Lower leg skin (tissue), 4 donors: ENCODE results near the gene MYO3B. TPM values are rescaled to one million over a fixed set of nuclear protein-coding genes. Genes with fewer than 3 reads are reported as not detected.

Source experiments
- DNase-seq, 2 donors: peaks; one replicate each; pipeline ENCODE4 v3.0.0-alpha.2; 2019; ENCODE audit warnings: low spot score in 2 of 2
- H3K4me3 ChIP-seq: fragments of 200-600 bp; sonication (generic); 2 replicates; pipeline ENCODE4 v1.5.1; 2017; ENCODE audit warnings: mild to moderate bottlenecking, low read depth; ENCODE audit not compliant: poor library complexity, severe bottlenecking
- POLR2A ChIP-seq, 2 donors: fragments of 450-650 bp; IDR thresholded peaks; one replicate each; pipeline ENCODE4 v1.6.1; 2016 to 2017; ENCODE audit warnings: antibody characterized with exemption in 2 of 2, mild to moderate bottlenecking in 1 of 2, moderate library complexity in 1 of 2
- WGBS, 2 donors: methylation state at CpG; one replicate each; pipeline ENCODE4 v1.1.5; 2018; 5-methylcytosine and 5-hydroxymethylcytosine counted together
- intact Hi-C: fragments of 100-400 bp; cut with DNase I; formaldehyde crosslinking; loops from one replicate; pipeline ENCODE4 v1.15.0; 2023; ENCODE audit warnings: low total_unique reads
- total RNA-seq, 4 donors: library from RNA; depleted of rRNA; stranded (reverse); fragments of >200 nt; gene quantifications; one replicate each; pipeline ENCODE4 v1.1.0, GENCODE V29; 2016
- TF ChIP-seq, protein P1 (sequence below), 3 donors: fragments of 450-650 bp; IDR thresholded peaks; one replicate each; pipeline ENCODE4 v1.5.1; 2016; ENCODE audit warnings: antibody characterized with exemption in 3 of 3, mild to moderate bottlenecking in 3 of 3, moderate library complexity in 2 of 3

MYO3B gene
- total RNA-seq, 4 donors from 2014 or later = 0.17 to 0.81 (median 0.66) TPM

DNA sequence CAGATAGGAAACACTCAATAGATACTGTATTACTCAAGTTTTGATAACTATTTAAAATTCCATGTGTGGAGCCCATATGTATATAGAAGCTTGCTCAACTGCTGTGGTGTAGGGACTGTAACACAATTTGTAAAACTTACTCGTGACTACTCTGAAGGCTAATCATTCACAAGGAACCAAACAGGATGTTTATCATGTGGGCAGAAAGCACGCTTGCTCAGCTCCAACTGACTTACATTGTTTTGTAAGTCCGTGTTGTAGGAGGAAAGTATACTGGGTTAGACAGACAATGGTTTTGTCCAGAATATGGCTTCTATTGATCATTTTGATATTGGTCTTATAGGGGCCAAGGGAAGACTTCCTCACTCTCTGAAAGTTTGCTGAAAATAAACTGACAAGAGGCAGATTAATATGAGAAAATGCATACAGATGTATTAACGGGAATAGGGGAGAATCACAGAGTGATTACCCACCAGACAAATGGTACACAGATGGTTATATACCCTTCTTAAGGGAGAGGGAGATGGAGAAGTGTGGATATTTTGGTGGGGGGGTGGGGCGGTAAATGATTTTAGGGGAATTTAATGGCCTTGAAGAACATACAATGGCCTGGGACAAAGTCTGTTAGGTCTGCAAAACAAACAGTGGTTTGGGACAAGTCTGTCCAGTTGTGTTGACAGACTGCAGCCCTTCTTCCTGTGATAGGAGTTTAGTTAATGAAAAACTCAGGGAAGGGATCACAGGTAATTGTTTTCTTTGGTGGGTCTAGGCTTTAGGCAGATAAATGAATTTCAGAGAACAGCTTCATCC is 277.9 kb downstream of the MYO3B start:
- intact Hi-C loops = no loop called here
- no peak for DNase-seq
- TF ChIP-seq, protein P1, sequence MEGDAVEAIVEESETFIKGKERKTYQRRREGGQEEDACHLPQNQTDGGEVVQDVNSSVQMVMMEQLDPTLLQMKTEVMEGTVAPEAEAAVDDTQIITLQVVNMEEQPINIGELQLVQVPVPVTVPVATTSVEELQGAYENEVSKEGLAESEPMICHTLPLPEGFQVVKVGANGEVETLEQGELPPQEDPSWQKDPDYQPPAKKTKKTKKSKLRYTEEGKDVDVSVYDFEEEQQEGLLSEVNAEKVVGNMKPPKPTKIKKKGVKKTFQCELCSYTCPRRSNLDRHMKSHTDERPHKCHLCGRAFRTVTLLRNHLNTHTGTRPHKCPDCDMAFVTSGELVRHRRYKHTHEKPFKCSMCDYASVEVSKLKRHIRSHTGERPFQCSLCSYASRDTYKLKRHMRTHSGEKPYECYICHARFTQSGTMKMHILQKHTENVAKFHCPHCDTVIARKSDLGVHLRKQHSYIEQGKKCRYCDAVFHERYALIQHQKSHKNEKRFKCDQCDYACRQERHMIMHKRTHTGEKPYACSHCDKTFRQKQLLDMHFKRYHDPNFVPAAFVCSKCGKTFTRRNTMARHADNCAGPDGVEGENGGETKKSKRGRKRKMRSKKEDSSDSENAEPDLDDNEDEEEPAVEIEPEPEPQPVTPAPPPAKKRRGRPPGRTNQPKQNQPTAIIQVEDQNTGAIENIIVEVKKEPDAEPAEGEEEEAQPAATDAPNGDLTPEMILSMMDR (IDR thresholded peaks at IDR 0.05) = no peak
- TF ChIP-seq POLR2A (IDR thresholded peaks at IDR 0.05) = no peak
- WGBS, 2 donors = 69 to 73% methylated on average over 5 of the region's 5 CpGs
- no peak overlapping the region for H3K4me3 ChIP-seq

DNA sequence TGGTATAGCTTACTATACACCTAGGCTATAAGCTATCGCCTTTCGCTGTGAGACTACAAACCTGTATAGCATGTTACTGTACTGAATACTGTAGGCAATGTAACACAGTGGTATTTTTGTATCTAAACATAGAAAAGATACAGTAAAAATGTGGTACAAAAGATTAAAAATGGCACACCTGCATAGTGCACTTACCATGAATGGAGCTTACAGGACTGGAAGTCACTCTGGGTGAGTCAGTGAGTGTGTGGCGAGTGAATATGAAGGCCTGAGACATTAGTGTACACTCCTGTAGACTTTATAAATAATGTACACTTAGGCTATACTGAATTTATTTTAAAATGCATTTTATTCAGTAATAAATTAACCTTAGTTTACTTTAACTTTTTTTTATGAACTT is 279.0 kb downstream of the MYO3B start:
- H3K4me3 ChIP-seq = no peak overlapping the region
- WGBS, 2 donors = 95 to 98% methylated on average over 3 of the region's 3 CpGs
- intact Hi-C loops = no loop called here
- TF ChIP-seq POLR2A (IDR thresholded peaks at IDR 0.05) = no peak
- TF ChIP-seq, protein P1 (IDR thresholded peaks at IDR 0.05) = no peak
- no peak for DNase-seq

DNA sequence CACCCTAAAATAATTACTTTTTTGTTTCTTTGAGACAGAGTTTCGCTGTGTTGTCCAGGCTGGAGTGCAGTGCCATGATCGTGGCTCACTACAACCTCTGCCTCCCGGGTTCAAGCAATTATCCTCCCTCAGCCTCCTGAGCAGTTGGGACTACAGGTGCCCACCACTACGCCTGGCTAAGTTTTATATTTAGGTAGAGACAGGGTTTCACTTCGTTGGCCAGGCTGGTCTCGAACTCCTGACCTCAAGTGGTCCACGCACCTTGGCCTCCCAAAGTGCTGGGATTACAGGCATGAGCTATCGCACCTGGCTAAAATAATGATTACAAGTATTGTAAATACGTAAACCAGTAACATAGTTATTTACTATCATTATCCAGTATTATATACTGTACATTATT is 279.8 kb downstream of the MYO3B start:
- no peak for TF ChIP-seq POLR2A (IDR thresholded peaks at IDR 0.05)
- TF ChIP-seq, protein P1 (IDR thresholded peaks at IDR 0.05) = no peak
- no peak overlapping the region for H3K4me3 ChIP-seq
- 94 to 98% methylated on average over 9 of the region's 9 CpGs for WGBS, 2 donors
- intact Hi-C loops = no loop called here
- DNase-seq = no peak

DNA sequence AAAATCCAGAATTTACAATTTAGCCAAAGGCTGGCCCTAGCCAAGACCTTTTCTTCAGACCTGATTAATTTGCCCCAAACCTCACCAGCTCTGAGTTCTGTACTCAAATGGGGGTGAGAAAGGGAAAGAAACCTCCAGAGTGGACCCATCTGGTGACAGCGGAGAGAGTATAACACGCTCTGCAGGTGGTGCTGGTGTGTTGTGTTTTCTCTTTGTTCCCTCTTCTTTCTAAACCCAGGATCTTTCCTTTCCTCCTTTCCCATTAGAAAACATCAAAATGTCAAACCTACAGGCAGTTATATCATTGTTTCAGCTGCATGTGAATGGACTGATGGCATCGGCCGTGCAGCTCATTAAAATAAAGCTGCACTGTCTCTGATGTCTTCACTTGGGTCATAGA is 283.9 kb downstream of the MYO3B start:
- no peak for DNase-seq

DNA sequence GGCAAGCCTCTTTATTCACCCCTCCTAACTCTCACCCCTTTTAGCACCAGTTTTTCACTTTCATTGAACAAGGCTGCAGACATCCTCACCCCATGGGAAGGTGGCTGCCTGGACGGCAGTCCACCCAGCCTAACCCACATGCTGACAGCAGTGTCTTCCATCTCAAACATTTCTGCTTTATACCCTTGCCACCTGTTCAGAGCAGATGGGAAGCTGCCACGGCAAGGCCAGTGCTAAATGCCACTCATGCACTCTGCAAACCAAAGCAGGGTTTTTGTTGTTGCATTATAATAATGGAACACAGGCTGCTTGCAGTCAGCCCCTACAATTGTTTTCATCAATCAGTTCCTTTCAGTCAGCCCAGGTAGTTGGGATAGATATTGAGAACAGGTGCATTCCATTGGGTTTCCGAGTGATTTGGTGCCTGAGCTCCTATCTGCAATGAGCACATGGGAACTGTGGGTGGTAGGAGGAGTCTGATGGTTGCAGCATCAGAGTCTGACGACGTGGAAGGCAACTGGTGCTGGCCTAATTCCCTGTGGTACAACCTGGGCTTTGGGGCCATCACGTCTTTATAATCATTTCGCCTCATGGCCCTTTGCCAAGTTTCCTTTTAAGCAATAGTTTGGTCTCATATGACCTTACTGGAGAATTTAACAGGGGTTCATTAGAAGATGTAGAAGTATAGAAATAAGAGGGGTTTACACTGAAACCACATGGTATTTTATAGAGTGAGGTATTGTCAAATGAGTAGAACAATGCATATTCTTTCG is 284.7 kb downstream of the MYO3B start:
- TF ChIP-seq, protein P1 (IDR thresholded peaks at IDR 0.05) = no peak
- TF ChIP-seq POLR2A (IDR thresholded peaks at IDR 0.05) = no peak
- WGBS, 2 donors = 67 to 72% methylated on average over 8 of the region's 8 CpGs

More for the DNA sequence above, 283.9 kb downstream of the MYO3B start:
- no peak for TF ChIP-seq POLR2A (IDR thresholded peaks at IDR 0.05)
- TF ChIP-seq, protein P1 (IDR thresholded peaks at IDR 0.05) = no peak
- WGBS, 2 donors = 88 to 90% methylated on average over 4 of the region's 4 CpGs
- H3K4me3 ChIP-seq = no peak overlapping the region
- intact Hi-C loops = no loop called here

More for the DNA sequence above, 284.7 kb downstream of the MYO3B start:
- no peak overlapping the region for H3K4me3 ChIP-seq
- DNase-seq = no peak
- intact Hi-C loops = no loop called here
